Measurements from ENCODE around the gene SORCS2.

SORCS2 gene

GRCh38 chr4:7780751-7781348 lies 588.5 kb downstream of the SORCS2 start:
- no peak for DNase-seq

DNA sequence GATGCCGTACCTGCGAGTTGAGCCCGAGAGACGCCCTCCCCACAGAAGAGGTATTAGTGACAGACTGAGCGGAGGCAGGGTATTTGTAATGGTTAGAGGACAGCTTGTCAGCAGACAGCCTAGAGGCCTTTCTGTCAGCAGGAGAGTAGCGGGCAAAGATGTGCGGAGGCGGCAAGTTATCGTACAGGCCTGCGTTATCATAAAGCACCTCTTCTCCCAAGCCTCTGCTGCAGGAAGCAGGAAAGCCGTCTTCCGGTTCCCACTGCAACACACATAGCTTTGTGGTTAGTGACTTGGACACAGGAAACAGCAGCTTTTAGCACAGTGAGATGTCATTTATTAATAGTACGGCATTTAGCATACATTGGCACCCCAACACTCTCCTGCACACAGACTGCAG lies 589.0 kb downstream of the SORCS2 start:
- no peak for DNase-seq

DNA sequence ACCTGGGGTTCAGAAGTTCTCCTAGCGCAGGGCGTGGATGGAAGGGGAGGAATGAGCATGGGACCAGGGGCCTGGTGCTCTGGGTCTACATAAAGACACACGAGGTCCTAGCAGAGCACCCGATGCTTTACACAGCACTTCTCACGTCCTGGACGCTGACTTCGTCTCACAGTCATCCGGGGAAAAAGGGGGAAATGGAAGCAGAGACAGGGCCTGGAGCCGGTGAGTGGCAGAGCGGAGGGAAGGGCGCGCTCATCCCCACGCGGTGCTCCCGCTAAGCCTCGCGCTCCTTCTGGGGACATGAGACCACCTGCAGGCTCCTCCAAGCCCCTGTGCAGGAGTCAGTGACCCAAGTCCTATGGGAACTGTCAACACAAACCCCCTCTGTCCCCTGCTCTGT lies 589.7 kb downstream of the SORCS2 start:
- no peak for DNase-seq

- DNase-seq = no peak
Observed at GRCh38 chr4:7782783-7783182, 590.4 kb downstream of the SORCS2 start.

- no peak for DNase-seq
Observed at GRCh38 chr4:7783541-7783940, 591.2 kb downstream of the SORCS2 start.

DNA sequence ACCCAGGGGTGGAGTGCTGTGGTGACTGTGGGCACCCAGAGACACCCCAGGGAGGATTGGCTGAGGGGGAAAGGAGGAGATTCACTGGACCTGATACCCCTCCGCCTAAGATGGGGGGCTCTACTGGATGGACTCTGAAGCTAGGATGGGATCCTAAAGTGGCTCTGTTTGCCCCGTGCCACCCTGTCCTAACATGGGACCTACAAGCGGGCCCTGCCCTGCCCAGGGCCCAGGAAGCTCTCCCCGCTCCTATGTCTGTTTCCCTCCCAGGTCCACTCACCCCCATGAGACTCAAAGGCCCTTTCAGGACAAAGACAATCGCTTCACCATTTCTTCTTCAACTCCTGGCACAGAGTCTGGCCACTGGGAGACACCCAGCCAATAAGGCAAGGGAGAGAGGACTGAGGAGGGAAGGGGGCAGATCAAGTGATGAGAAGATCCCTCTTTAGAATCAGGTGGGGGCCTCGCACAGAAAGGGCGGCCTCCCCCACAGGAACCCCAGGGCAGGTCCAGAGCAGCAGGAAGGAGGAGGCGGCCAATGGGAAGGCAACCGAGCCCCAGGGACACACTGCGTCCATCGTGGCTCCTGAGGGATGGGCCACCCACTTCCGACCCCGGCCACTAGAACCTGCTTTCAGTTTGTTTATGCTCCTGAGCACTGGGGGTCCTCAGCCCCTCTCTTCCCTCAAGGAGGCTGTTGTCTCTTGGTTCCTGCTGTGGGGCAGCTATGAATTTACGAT lies 592.0 kb downstream of the SORCS2 start:
- DNase-seq = no peak

DNA sequence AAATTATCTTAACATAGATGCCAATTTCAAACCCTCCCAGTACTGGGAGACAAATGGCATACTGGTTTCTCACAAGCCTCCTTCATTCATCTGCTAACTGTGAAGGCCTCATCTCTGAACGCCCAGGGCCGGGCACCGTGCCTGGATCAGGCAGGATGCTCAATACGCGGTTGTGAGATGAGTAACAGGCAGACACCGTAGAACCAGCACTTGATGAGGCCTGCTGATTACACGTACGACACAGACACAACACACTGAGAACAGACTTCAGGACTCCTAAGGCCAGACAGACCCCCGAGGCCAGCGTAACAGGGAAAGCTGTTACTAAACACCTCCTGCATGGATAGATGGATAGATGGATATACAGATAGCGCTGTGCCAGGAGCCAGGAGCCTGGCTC lies 592.7 kb downstream of the SORCS2 start:
- no peak for DNase-seq

- DNase-seq = no peak
Observed at GRCh38 chr4:7786040-7786439, 593.7 kb downstream of the SORCS2 start.

GRCh38 chr4:7786517-7786916 lies 594.2 kb downstream of the SORCS2 start:
- no peak for DNase-seq

- no peak for DNase-seq
Observed at GRCh38 chr4:7787067-7787466, 594.7 kb downstream of the SORCS2 start.

DNA sequence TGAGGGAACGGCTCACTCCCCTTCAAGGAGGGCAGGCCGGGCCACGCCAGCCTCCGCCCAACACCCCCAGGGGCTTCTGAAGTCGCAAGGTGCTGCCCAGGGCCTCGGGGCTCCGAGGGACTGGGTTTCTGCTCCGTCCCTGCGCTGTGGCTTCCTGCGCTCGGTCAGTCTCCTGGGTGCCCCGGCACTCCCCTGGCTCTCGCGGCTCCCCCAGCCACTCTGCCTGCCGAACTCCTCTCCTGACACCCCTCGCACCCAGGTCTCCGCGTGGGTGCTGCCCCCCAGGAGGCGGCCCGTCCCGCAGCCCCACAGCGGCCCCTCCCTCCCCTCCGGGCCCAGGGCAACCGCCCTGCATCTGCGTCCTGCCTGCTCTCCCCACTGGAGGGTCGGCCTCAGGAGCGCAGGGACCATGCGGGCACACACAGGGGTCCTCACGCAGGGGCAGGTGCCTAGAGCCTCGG lies 595.4 kb downstream of the SORCS2 start:
- DNase-seq = no peak

DNA sequence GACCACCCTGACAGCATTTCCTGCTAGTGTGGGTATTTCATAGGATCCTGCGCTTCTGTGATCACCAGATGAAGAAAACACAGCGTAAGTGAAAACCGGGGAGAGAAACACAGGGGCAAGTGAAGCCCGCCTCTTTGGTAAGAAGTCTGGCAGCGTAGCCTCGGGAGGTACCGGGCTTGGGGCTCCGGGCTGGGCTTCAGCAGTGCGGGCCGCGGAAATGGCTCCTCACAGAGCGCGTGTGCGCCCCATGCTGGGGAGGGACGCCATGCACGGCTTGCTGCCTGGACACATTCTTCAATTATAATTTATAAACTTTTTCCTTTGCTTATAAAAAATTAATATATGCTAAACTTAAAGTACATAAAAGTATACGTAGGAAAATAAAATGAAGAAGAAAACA lies 595.9 kb downstream of the SORCS2 start:
- no peak for DNase-seq

GRCh38 chr4:7788694-7789425 lies 596.5 kb downstream of the SORCS2 start:
- DNase-seq = peak; percentile 3

DNA sequence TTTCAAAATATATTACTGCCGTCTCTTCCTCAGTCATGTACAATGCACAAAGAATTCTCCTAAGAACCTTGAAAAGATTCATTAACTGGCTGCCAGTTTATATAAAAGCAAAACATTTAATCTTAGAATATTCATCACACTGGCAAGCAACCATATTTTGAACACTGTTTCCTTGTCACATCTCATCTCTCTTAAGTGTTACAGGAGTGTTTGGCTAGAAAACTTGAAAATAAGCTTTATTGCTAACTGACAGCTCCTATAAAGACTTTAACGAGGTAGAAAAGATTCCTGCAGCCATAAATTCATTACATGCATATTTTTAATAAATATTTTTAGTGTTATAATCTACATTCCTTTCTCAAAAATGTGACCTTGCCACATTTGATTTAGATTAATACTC lies 597.7 kb downstream of the SORCS2 start:
- DNase-seq = no peak

- DNase-seq = no peak
Observed at GRCh38 chr4:7790999-7791398, 598.7 kb downstream of the SORCS2 start.

Measured in DMS79 (cell line).